Measurements from ENCODE around the gene SP1.
A peak's percentile ranks its signal among the peaks of the same experiment; 100 is the strongest.

SP1 gene

DNA sequence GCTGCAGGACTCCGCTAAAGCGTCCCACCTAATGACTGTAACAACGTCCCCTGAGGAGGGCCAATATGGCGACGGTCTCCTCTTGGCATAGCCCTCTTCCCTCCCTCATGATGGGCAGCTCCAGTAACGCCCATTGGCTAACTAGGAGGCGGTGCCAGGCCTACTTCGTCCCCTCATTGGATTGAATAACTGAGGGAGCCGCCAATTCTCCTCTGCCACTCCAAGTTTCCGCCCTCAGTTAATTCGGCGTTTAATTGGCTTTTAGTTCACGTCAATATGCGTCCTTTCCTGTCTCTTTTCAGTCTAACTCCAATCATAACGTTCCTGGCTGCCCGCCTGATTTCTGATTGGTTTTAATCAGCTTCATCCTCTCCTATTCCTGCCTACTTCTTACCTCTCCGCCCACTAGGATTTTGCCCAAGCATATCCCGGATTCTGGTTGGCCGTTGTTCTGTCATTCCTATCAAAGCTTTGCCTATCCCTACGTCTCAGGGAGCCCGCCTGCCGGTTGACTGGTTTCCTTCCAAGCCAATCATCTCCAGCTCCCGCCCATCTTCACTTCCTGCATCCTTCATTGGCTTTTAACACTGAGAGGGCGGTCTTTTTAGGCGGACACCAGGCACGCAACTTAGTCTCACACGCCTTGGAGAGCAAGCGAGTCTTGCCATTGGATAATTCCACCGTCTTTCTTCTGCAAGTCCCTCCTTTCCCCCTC is 430 bp upstream of the SP1 start (continued):
- TF ChIP-seq, protein P1, sequence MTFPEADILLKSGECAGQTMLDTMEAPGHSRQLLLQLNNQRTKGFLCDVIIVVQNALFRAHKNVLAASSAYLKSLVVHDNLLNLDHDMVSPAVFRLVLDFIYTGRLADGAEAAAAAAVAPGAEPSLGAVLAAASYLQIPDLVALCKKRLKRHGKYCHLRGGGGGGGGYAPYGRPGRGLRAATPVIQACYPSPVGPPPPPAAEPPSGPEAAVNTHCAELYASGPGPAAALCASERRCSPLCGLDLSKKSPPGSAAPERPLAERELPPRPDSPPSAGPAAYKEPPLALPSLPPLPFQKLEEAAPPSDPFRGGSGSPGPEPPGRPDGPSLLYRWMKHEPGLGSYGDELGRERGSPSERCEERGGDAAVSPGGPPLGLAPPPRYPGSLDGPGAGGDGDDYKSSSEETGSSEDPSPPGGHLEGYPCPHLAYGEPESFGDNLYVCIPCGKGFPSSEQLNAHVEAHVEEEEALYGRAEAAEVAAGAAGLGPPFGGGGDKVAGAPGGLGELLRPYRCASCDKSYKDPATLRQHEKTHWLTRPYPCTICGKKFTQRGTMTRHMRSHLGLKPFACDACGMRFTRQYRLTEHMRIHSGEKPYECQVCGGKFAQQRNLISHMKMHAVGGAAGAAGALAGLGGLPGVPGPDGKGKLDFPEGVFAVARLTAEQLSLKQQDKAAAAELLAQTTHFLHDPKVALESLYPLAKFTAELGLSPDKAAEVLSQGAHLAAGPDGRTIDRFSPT (tag by site-specific recombination; IDR thresholded peaks at IDR 0.05) = peak; percentile 98
- peak; percentile 95 for TF ChIP-seq ZNF366 (tag by site-specific recombination; conservative IDR thresholded peaks at IDR 0.05)
- TF ChIP-seq KLF8 (tag by site-specific recombination; IDR thresholded peaks at IDR 0.05) = peak; percentile 90
- TF ChIP-seq EGR2 (tag by site-specific recombination; IDR thresholded peaks at IDR 0.05; ENCODE audit: low read depth) = peak; percentile 91
- TF ChIP-seq ZNF341 (tag by site-specific recombination; IDR thresholded peaks at IDR 0.05; ENCODE audit: low read depth) = peak; percentile 52; the same call in 1 of the 2 replicates
- TF ChIP-seq ZNF202 (tag by site-specific recombination; IDR thresholded peaks at IDR 0.05; ENCODE audit: borderline replicate concordance) = no peak
- TF ChIP-seq ZBTB17 (tag by site-specific recombination; IDR thresholded peaks at IDR 0.05) = peak; percentile 36; the same call in 1 of the 2 replicates
- TF ChIP-seq ZNF24 (tag by site-specific recombination; IDR thresholded peaks at IDR 0.05) = no peak; the same call in 1 of the 2 replicates
- peak; percentile 96 for TF ChIP-seq SP2 (tag by site-specific recombination; IDR thresholded peaks at IDR 0.05)
- no peak for TF ChIP-seq ZNF624 (tag by site-specific recombination; IDR thresholded peaks at IDR 0.05)
- TF ChIP-seq WT1 (tag by site-specific recombination; IDR thresholded peaks at IDR 0.05) = no peak
- peak; percentile 78; the same call in 1 of the 2 replicates for TF ChIP-seq KLF16 (tag by site-specific recombination; IDR thresholded peaks at IDR 0.05)
- no peak for TF ChIP-seq ZNF214 (tag by site-specific recombination; IDR thresholded peaks at IDR 0.05; ENCODE audit: borderline replicate concordance)
- TF ChIP-seq SP3 (tag by site-specific recombination; IDR thresholded peaks at IDR 0.05) = peak; percentile 100
- TF ChIP-seq OSR2 (tag by site-specific recombination; IDR thresholded peaks at IDR 0.05) = no peak
- TF ChIP-seq, protein P2, sequence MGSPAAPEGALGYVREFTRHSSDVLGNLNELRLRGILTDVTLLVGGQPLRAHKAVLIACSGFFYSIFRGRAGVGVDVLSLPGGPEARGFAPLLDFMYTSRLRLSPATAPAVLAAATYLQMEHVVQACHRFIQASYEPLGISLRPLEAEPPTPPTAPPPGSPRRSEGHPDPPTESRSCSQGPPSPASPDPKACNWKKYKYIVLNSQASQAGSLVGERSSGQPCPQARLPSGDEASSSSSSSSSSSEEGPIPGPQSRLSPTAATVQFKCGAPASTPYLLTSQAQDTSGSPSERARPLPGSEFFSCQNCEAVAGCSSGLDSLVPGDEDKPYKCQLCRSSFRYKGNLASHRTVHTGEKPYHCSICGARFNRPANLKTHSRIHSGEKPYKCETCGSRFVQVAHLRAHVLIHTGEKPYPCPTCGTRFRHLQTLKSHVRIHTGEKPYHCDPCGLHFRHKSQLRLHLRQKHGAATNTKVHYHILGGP (tag by site-specific recombination; IDR thresholded peaks at IDR 0.05) = no peak
- no peak for TF ChIP-seq ZNF623 (tag by site-specific recombination; IDR thresholded peaks at IDR 0.05)
- no peak for TF ChIP-seq ZNF560 (tag by site-specific recombination; IDR thresholded peaks at IDR 0.05; ENCODE audit: borderline replicate concordance)
- TF ChIP-seq ZNF704 (tag by site-specific recombination; IDR thresholded peaks at IDR 0.05) = no peak
- no peak for TF ChIP-seq MEIS1 (CRISPR knock-in tag; IDR thresholded peaks at IDR 0.05; ENCODE audit: borderline replicate concordance)
- TF ChIP-seq ZEB2 (tag by site-specific recombination; IDR thresholded peaks at IDR 0.05) = peak; percentile 10; the same call in 1 of the 2 replicates
- no peak for TF ChIP-seq ZNF48 (tag by site-specific recombination; IDR thresholded peaks at IDR 0.05)
- TF ChIP-seq, protein P3, sequence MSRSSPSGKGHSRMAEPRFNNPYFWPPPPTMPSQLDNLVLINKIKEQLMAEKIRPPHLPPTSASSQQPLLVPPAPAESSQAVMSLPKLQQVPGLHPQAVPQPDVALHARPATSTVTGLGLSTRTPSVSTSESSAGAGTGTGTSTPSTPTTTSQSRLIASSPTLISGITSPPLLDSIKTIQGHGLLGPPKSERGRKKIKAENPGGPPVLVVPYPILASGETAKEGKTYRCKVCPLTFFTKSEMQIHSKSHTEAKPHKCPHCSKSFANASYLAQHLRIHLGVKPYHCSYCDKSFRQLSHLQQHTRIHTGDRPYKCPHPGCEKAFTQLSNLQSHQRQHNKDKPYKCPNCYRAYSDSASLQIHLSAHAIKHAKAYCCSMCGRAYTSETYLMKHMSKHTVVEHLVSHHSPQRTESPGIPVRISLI (tag by site-specific recombination; IDR thresholded peaks at IDR 0.05) = no peak
- TF ChIP-seq ZSCAN16 (tag by site-specific recombination; IDR thresholded peaks at IDR 0.05) = no peak
- no peak for TF ChIP-seq ZNF843 (tag by site-specific recombination; IDR thresholded peaks at IDR 0.05)
- TF ChIP-seq ZNF514 (tag by site-specific recombination; IDR thresholded peaks at IDR 0.05) = no peak
- TF ChIP-seq ZNF561 (tag by site-specific recombination; IDR thresholded peaks at IDR 0.05; ENCODE audit: borderline replicate concordance) = peak; percentile 20; the same call in 1 of the 2 replicates
- no peak for TF ChIP-seq ZNF394 (tag by site-specific recombination; IDR thresholded peaks at IDR 0.05; ENCODE audit: borderline replicate concordance)
- no peak for TF ChIP-seq PRDM1 (tag by site-specific recombination; IDR thresholded peaks at IDR 0.05)
- no peak for TF ChIP-seq ZNF610 (tag by site-specific recombination; IDR thresholded peaks at IDR 0.05; ENCODE audit: borderline replicate concordance)
- TF ChIP-seq ZNF239 (tag by site-specific recombination; IDR thresholded peaks at IDR 0.05) = 0 out of 2 replicates have a peak, but pooled peaks have one; percentile 0
- peak; percentile 92 for TF ChIP-seq ZFHX2 (tag by site-specific recombination; conservative IDR thresholded peaks at IDR 0.05)

Data from HEK293 (cell line).